ENCODE results near the gene SLC10A7. TPM values are rescaled to one million over a fixed set of nuclear protein-coding genes. Genes with fewer than 3 reads are reported as not detected.

The SLC10A7 gene
- total and polyA plus RNA-seq, 2 donors (not counting 1 experiment from before 2014, with no cell fraction given) = 5.7 to 18.3 TPM

DNA sequence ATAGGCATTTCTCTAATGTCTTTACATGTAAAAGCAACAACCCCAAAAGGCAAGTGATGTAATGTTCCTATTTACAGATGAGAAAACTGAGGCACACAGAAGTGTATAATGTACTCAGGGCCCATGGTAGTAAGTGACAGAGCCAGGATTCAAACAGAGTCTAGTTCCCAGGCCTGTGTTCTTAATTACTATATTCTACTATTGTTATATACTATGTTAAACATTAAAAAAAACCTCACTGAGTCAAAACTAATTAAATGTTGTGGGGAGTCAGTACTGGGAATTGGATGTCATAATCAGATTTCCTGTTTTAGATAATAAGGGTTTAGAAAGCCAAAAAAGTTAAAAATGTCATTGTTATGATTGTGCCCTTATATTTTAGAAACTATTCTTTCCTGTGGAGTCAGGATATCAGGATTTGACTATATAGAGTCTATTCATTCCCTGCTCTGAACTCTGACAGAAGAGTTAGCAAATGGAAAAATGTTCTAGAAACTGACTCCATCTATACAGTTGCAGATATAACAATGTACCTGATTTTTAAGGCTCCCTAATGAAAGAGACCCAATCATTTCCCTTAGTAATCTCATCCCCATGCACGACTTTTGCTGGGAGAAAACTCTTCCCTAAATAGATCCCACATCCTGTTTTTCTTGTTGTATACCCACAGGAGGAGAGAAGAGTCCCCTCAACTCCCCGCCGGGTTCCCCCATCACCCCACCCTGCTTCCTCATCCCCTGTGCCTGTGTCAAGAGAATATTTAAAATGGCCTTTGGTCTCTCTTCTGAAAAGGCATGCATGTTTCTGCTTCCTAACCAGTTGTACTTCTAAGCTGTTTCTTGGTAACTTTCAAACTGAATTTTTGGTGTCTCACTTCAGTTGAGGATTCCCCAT is 237.7 kb downstream of the SLC10A7 start:
- no peaks in the 10 kb centered on the region for H3K9me3 ChIP-seq (ENCODE audit: control extremely low read depth in 1 of 3, control insufficient read depth in 2 of 3, insufficient read depth in 1 of 3, low read length in 2 of 3)
- Mint-ChIP-seq H3K4me3 (no peak overlapping the region), H3K9me3 (ENCODE audit: insufficient read depth) (no peaks in the 10 kb centered on the region), H3K4me1 (no peaks in the 10 kb centered on the region), H3K27me3 (no peaks in the 10 kb centered on the region), H3K27ac (no peak overlapping the region)
- H2AFZ ChIP-seq (ENCODE audit: insufficient read depth, low read depth, low read length, poor library complexity, severe bottlenecking) = no peak overlapping the region
- no peak overlapping the region for H3K9ac ChIP-seq (ENCODE audit: low read length)
- H3K4me1 ChIP-seq (ENCODE audit: control insufficient read depth in 2 of 2, insufficient read depth in 2 of 2, low read length in 2 of 2) = no peaks in the 10 kb centered on the region
- WGBS (ENCODE audit: insufficient coverage) = no CpG with 5 or more reads among the region's 3 CpGs
- H3K36me3 ChIP-seq (replicated peaks in 1 of 2; ENCODE audit: control extremely low read depth in 1 of 2, control insufficient read depth in 1 of 2, extremely low read depth in 1 of 2, insufficient read depth in 2 of 2, low read length in 1 of 2) = peaks cover 0 to 11% of the 10 kb centered on the region in 2 experiments
- H3K4me2 ChIP-seq (replicated peaks; ENCODE audit: low read depth, low read length, poor library complexity, severe bottlenecking) = no peak overlapping the region
- TF ChIP-seq, protein P1, sequence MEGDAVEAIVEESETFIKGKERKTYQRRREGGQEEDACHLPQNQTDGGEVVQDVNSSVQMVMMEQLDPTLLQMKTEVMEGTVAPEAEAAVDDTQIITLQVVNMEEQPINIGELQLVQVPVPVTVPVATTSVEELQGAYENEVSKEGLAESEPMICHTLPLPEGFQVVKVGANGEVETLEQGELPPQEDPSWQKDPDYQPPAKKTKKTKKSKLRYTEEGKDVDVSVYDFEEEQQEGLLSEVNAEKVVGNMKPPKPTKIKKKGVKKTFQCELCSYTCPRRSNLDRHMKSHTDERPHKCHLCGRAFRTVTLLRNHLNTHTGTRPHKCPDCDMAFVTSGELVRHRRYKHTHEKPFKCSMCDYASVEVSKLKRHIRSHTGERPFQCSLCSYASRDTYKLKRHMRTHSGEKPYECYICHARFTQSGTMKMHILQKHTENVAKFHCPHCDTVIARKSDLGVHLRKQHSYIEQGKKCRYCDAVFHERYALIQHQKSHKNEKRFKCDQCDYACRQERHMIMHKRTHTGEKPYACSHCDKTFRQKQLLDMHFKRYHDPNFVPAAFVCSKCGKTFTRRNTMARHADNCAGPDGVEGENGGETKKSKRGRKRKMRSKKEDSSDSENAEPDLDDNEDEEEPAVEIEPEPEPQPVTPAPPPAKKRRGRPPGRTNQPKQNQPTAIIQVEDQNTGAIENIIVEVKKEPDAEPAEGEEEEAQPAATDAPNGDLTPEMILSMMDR (IDR thresholded peaks at IDR 0.05) = no peak
- no peak for TF ChIP-seq EZH2 (IDR thresholded peaks at IDR 0.05; ENCODE audit: borderline replicate concordance, insufficient read depth, low read depth, low read length, poor library complexity, severe bottlenecking)
- no peak overlapping the region for H3K4me3 ChIP-seq (ENCODE audit: control extremely low read depth in 1 of 5, extremely low read depth in 1 of 5, insufficient read depth in 1 of 5, low read depth in 2 of 5, low read length in 4 of 5)
- ChIA-PET CTCF (no interaction called here), POLR2A (no interaction called here)
- no peak overlapping the region for H3K27ac ChIP-seq (ENCODE audit: low read length in 2 of 2)
- intact Hi-C loops (cut with micrococcal nuclease) = no loop called here
- DNase-seq (no peak), ATAC-seq (ENCODE audit: low read depth) (no peak)
- H3K27me3 ChIP-seq (replicated peaks in 1 of 4; ENCODE audit: control extremely low read depth in 1 of 4, control insufficient read depth in 3 of 4, insufficient read depth in 4 of 4, low read length in 3 of 4) = no peaks in the 10 kb centered on the region
- H4K20me1 ChIP-seq (ENCODE audit: control insufficient read depth, insufficient read depth, low read length, poor library complexity, severe bottlenecking) = no peaks in the 10 kb centered on the region
- H3K79me2 ChIP-seq (ENCODE audit: control insufficient read depth, insufficient read depth, low read length) = no peaks in the 10 kb centered on the region

DNA sequence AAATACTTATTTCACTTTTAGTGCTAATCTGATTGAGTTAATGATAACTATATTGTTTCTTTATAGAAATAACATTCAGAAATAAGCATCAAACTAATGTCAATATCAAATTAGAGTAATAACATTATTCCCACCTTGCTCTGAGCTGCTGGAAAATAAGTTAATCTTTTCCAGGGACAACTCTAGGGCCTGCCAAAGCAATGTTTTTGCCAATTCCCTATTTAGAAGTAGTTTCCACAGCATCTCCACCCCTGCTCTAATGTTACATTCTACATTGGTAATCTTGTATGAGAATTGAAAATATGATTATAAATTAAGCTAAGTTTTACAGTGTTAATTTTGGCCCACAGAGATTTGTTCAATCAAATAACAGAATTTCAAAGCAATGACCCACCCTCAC is 239.1 kb downstream of the SLC10A7 start:
- TF ChIP-seq, protein P1 (IDR thresholded peaks at IDR 0.05) = no peak
- TF ChIP-seq EZH2 (IDR thresholded peaks at IDR 0.05; ENCODE audit: borderline replicate concordance, insufficient read depth, low read depth, low read length, poor library complexity, severe bottlenecking) = no peak
- DNase-seq = no peak
- POLR2A ChIA-PET = no interaction called here
- no peaks in the 10 kb centered on the region for H3K9me3 ChIP-seq (ENCODE audit: control extremely low read depth in 1 of 3, control insufficient read depth in 2 of 3, insufficient read depth in 1 of 3, low read length in 2 of 3)
- no peaks in the 10 kb centered on the region for H3K4me1 ChIP-seq (ENCODE audit: control insufficient read depth in 2 of 2, insufficient read depth in 2 of 2, low read length in 2 of 2)
- Mint-ChIP-seq H3K4me1 (no peaks in the 10 kb centered on the region), H3K27me3 (no peaks in the 10 kb centered on the region), H3K4me3 (no peak overlapping the region), H3K9me3 (ENCODE audit: insufficient read depth) (no peaks in the 10 kb centered on the region), H3K27ac (no peak overlapping the region)
- H3K27me3 ChIP-seq (replicated peaks in 1 of 4; ENCODE audit: control extremely low read depth in 1 of 4, control insufficient read depth in 3 of 4, insufficient read depth in 4 of 4, low read length in 3 of 4) = no peaks in the 10 kb centered on the region
- ATAC-seq (ENCODE audit: low read depth) = no peak
- no peak overlapping the region for H3K4me2 ChIP-seq (replicated peaks; ENCODE audit: low read depth, low read length, poor library complexity, severe bottlenecking)
- no peak overlapping the region for H3K27ac ChIP-seq (ENCODE audit: low read length in 2 of 2)
- H4K20me1 ChIP-seq (ENCODE audit: control insufficient read depth, insufficient read depth, low read length, poor library complexity, severe bottlenecking) = no peaks in the 10 kb centered on the region
- H3K4me3 ChIP-seq (ENCODE audit: control extremely low read depth in 1 of 5, extremely low read depth in 1 of 5, insufficient read depth in 1 of 5, low read depth in 2 of 5, low read length in 4 of 5) = no peak overlapping the region
- H2AFZ ChIP-seq (ENCODE audit: insufficient read depth, low read depth, low read length, poor library complexity, severe bottlenecking) = no peak overlapping the region
- H3K79me2 ChIP-seq (ENCODE audit: control insufficient read depth, insufficient read depth, low read length) = no peaks in the 10 kb centered on the region
- peaks cover 0 to 10% of the 10 kb centered on the region in 2 experiments for H3K36me3 ChIP-seq (replicated peaks in 1 of 2; ENCODE audit: control extremely low read depth in 1 of 2, control insufficient read depth in 1 of 2, extremely low read depth in 1 of 2, insufficient read depth in 2 of 2, low read length in 1 of 2)
- H3K9ac ChIP-seq (ENCODE audit: low read length) = no peak overlapping the region
- intact Hi-C loops (cut with micrococcal nuclease) = no loop called here
- CTCF ChIA-PET = no interaction called here

All from B cell (primary cell).